Stimulated activated CD8-positive, alpha-beta memory T cell treated with anti-CD3 and anti-CD28 coated beads, Interleukin-15, amount 100 ng/mL, for 24 hours (primary cell): ENCODE data around the gene ZNF468.
"Not testable (repeated sequence)": the region's sequence is repeated elsewhere in the genome, so short reads cannot be mapped to it uniquely, and the experiment has no call there.

Experiments used
- DNase-seq: peaks from one replicate; pipeline ENCODE4 v3.0.0-alpha.2; 2020; ENCODE audit warnings: low read depth

Gene ZNF468

DNA sequence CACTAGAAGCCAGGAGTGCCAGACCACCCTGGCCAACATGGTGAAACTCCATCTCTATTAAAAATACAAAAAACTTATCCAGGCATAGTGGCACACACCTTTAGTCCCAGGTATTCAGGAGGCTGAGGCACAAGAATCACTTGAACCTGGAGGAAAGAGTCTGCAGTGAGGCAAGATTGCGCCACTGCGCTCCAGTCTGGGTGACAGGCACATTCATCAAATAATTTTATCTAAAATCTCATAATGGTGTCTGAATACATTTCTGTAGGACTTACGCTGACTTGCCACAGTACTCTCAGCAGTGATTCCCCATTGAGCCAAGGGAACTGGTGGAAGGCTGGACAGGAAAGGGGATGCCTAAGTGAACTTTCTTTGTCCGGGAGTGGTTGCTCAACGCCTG is 31.7 kb downstream of the ZNF468 start:
- no peak for DNase-seq

GRCh38 chr19:52823676-52824075 is 33.7 kb downstream of the ZNF468 start:
- DNase-seq: no peak

DNA sequence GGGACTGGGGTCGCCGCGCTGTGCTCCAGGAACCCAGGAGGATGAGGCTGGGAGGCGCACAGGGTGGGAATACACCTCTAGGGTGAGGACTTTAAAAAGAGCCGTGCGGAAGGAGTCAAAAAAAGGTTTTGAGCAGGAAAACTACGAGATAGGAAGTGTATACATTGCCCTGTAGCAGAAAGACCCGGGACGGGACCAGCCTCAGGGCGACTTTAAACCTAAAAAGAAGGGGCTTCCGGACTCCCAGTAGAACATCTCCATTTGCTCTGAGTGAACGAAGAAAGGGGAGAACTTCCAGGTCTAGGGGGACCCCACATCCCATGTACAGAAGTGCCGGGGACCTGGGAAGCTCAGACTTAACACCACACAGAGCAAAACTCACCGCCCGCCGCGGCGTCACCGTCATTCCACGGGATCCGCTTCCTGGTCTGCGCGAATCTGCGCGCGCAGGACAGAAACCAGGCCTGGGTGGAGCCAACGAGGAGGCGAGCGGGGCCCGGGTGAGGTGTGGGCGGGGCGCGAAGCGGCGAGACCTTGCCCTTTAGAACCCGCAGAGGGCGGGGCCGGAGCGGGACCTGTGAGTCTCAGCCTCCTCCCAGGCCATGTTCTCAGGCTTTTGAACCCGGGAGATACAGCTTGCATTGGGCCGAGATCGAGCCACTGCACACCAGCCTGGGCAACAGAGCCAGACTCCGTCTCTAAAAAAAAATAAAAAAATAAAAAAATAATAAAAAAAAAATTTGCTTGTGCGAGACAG is 36.0 kb downstream of the ZNF468 start, which contains the start of gene ZNF28:
Gene ZNF28, minus strand, starts transcription at position 430 of the 757 bp plus-strand sequence. CDS start 3,675 bp downstream, outside the sequence.
- DNase-seq: peak; percentile 20

- DNase-seq: peak; percentile 1
These were observed 36.8 kb downstream of the ZNF468 start for GRCh38 chr19:52820472-52821203.

DNA sequence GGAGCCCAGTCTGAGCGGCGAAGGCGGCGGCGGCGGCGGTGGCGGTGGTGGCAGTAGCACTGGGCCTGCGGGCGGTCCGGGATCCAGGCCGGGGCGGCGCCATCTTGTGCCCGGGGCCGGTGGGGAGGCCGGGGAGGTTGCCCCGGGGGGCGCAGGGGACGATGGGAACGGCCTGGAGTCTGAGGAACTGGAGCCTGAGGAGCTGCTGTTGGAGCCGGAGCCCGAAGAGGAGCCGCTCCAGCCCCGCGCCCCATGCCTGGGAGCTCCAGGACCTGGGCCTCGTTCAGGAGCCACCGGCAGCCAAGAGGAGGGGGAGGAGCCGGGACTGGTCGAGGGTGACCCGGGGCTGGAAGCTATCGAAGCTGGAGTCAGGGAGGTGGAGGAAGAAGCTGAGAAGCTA is 47.6 kb downstream of the ZNF468 start:
- DNase-seq: no peak

DNA sequence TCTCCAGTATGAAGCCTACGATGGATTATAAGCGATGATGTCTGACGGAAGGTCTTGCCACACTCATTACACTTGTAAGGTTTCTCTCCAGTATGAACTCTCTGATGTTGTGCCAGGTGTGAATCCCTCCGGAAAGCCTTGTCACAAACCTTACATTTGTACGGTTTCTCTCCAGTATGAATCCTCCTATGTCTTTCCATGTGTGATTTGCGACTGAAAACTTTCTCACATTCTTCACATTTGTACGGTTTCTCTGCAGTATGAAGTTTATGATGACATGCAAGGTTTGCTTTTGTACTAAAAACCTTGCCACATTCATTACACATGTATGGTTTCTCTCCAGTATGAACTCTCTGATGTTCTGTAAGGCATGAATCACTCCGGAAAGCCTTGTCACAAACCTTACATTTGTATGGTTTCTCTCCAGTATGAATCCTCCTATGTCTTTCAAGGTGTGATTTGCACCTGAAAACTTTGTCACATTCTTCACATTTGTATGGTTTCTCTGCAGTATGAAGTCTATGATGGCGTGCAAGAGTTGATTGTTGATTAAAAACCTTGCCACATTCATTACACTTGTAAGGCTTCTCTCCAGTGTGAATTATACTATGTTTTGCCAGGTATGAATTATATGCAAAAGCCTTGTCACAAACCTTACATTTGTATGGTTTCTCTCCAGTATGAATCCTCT is 57.3 kb downstream of the ZNF468 start:
- not testable (repeated sequence) for DNase-seq

DNA sequence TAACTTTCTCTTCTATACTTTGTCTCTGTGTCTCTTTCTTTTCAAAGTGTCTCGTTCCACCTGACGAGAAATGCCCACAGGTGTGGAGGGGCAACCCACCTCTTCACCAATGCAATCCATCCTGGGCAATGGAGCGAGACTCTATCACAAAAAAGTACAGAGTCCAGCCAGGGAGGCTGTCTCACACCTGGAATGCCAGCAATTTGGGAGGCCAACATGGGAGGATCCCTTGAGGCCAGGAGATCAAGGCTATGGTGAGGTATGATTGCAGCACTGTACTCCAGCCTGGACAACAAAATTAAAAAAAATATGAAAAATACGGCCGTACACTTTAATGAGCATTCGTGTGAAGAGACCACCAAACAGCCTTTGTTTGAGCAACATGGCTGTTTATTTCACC is 68.0 kb downstream of the ZNF468 start:
- no peak for DNase-seq
